GM19240 (cell line): ENCODE results near the gene KPNA2.
"Not testable (repeated sequence)": the region's sequence is repeated elsewhere in the genome, so short reads cannot be mapped to it uniquely, and the experiment has no call there.

Experiments
- DNase-seq: peaks from one replicate; pipeline ENCODE4 v3.0.0; 2011; ENCODE audit warnings: low spot score; ENCODE audit not compliant: insufficient read length

KPNA2 gene

DNA sequence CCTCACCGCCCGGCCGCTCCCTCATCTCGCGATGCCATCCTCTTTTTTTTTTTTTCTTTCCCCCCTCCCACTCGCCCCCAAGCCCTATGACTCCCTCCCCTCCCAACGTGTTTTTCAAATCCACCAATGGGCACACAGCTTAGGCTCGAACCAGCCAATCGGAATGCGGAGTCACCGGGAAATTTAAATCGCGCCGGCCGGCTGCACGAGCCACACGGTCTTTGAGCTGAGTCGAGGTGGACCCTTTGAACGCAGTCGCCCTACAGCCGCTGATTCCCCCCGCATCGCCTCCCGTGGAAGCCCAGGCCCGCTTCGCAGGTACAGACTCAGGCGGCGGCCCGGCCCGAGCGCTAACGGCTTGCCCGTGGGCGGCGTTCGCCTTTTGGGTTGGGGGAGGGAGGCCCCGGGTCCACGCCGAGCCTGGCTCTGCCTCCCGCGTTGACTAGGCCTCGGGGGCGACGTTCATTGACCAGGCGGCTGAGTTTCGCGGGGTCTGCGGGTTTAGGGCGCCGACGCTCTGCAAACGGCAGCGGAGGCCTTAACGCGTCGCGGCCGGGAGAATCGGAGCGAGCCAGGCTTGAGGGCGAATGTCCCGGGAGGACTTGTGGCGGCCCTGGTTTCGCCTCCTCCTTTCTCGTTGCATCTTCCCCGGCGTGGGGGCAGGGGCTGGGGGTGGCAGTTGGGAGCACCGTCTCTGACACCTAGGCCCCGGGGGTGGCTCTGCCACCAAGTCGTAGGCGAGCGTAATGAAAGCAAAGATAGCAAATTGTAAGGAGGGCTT, at the start of gene KPNA2:
Gene KPNA2, plus strand, starts transcription at position 213 of the 781 bp plus-strand sequence. CDS start 1,398 bp downstream, outside the sequence.
- DNase-seq: peak; percentile 96

DNA sequence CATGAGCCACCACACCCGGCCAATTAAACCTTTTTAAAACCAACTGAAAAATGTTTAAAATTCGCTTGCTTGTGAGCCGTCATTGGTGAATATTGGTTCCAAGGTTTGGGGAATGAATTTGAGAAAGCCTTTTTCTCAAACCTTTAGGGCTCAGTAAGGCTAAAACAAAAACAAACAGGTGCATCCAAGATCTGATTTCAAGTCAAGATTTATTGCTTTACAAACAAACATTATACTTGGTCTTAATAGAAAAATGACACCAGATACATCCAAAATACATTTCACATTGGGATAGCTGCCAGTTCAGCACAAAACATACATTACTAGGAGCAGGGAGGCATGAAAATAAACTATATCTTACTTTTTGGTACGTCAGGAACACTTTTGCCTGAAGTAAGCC, 44.6 kb upstream of the KPNA2 start:
- no peak for DNase-seq

DNA sequence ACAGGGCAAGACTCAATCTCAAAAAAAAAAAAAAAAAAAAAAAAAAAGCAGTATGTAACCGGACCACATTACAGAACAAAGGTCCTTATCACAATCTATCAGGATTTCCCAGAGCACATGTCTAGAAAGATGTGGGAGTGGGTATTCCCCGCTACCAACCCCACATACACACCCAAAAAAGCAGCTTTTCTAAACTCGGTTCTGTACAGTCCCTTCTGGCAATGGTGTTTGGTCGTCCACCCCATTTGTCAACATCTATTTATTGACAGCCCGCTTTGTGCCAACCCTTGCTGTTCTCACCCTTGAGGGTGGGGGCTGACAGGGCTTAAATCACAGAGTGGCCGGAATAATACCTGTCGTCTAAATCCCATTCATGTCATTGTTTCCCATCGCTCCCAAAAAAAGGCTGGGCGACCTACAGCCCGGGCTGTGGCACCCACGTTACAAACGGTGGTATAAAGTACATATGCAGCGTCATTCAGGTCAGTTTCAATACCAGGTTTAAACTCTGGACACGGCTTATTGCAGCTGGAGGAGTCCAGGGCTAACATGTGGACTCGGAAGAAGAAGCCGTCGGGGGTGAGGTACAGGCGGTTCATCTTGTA, 42.9 kb upstream of the KPNA2 start:
- no peak for DNase-seq

DNA sequence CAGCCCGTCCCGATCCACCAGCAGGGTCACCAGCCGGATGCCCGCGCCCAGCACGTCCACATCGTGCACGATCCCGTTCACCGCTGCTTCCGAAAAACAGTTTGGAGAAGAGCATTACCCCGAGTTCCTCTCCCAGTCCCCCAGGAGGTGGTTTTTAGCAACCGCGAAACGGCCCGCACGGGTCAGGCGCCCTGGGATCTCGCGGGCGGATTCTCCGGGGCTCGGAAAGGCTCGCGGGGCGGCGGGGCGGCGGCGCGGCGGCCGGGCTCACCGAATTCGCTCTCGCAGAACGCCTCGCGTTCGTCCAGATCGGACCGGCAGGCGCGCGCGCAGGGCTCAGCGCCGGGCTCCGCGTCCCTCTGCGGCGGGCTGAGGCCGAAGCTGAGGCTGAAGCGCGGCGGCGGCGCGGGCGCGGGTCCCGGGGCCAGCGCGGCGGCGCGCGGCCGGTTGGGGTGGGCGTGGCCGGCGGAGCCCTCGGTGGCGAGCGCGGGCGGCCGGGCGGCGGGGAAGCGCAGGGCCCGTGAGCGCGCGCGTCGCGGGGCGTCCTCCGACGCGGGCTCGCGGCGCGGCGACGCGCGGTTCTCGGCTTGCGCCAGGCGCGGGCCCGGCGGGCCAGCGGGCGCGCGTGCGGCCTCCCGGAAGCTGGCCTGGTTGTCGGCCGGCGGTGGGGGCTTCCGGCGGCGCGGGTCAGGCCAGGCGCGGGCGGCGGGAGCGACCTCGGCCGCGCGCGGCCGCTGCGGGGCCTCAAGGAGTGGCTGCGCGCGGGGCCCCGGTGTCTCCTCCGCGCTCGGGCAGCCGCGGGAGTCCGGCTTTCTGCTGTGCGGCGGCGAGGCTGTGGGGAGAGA, 42.2 kb upstream of the KPNA2 start:
- peak; percentile 83 for DNase-seq

DNA sequence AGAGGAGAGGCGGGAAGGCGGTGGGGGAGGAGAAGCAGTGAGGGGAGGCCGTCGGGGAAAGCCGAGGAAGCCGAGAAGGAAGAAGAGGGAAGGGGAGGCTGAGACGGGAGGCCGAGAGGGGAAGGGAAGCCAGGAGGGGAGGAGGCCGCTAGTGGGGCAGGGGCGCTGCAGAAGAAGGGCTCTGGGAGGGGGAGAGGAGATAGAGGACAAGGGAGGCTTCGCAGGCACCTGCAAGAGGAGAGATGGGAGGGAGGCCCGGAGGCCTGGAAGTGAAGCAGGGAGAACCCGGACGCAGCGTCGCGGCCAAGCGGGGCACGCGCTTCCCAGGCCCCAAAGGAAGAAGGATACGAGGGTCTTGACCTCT, 41.6 kb upstream of the KPNA2 start:
- DNase-seq: peak; percentile 23

DNA sequence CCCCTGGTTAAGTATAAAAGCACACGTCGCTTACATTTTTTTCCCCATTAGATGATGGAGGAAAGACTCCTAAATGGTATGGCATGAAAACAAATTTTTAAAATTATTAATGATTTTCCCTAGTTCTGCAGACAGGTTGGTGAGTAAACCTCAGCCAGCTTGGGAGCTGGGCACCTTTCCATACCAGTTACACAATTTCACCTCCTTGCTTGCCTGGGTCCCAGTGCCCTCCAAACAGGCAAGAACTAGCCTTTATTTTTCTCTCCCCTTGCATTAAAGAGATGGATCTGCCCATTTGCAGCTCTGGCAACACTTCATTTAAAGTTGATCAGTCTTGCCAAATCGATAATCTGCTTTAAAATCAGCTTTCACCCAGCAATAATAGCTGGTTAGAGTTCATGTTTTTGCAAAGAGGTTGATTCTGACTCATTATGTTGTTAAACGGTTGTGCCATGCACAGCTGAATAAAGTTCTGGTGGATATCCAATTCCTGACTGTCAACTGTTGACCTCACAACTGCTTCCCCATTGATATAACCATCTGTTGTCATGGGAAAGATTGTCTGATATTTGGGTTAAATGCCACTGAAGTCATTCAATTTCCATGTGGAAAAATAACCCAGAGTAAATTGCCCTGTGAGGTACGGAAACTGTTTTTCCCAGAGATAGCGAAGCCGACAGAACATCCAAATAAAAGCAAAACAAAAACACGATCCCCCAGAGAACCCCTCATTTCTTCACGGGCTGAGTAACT, 40.5 kb upstream of the KPNA2 start:
- no peak for DNase-seq

DNA sequence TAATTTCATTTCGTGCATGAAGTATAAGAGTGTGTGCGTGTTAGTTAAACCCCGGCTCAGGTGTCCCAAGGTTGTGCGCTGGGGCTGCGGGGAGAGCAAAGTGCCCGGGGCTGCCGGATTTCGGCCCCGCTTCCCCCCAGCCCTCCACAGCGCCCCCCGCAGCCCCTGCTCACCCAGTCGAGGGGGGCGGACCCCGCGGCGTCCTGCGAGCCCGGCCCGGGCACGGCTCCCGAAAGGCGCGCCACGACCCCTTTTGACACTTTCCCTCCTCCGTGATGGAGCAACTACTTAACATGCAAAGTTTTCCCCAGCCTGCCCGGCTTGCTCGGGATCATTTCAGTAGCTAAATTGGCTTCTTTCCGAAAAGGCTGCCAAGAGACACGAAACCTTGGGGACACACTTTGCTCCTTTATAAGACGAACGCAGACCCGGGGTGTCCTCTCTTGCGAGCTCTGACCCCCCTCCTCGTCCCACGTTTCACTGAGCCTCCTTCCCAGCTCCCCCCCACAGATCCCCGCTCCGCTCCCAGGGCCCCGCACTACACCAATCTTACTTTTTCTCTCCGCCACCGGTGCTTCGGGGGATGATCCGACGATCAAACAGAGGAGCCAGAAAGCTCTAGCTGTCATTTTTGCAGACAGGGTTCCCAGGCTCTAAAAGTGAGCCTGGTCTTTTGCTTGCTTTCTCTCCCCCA, 39.8 kb upstream of the KPNA2 start:
- DNase-seq: no peak

DNA sequence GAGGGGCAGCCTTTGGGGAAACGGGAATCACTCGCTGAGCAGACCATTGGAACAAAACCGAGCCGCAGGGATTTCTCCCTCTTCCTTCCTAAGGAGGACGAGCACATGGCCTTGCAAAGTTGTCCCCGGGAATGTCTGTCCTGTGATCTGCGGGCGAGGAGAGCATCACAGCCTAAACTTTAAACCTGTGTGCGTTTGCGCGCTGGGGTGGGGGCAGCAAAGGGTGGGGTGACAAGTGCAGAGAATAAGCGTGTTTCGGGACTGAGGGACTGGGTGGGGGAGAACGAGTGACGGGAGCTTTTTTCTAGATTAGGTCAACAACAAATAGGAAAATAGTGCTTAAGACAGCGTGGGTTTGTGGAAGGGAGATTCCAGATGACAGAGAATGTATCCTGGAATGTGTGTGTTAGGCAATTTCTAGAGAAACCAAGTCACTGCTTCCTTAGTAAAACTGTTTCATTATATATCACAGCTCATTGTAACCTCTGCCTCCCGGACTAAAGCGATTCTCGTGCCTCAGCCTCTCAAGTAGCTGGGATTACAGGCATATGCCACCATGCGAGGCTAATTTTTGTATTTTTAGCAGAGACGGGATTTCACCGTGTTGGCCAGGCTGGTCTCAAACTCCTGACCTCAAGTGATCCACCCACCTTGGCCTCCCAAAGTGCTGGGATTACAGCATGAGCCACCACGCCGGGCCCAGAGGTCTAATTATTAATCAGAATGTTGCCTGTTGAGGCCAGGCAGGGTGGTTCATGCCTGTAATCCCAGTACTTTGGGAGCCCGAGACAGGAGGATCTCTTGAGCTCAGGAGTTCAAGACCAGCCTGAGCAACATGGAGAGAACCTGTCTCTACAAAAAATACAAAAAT, 39.0 kb upstream of the KPNA2 start, which contains the start of gene C17orf58:
Gene C17orf58, minus strand, starts transcription at position 169 of the 871 bp plus-strand sequence. CDS start 271 bp downstream, outside the sequence.
- not testable (repeated sequence) for DNase-seq

DNA sequence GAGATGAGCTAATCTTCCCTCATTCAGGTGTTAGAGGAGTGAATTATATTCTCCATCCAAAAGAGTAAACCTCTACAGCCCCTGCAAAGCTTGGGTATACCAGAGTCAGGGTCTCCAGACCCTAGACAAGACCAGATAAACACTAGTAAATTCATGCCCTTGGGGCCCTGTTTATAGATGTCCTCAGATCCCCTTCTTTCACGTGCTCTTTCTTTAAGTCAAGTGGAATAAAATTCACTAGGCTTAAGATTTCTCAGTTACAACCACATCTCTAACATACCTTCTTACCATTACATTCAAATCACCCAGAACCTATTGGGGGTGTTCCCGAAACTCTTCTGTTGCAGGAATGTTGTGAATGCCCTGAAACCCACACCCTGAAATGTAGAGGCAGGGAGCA, 37.1 kb upstream of the KPNA2 start:
- DNase-seq: no peak

DNA sequence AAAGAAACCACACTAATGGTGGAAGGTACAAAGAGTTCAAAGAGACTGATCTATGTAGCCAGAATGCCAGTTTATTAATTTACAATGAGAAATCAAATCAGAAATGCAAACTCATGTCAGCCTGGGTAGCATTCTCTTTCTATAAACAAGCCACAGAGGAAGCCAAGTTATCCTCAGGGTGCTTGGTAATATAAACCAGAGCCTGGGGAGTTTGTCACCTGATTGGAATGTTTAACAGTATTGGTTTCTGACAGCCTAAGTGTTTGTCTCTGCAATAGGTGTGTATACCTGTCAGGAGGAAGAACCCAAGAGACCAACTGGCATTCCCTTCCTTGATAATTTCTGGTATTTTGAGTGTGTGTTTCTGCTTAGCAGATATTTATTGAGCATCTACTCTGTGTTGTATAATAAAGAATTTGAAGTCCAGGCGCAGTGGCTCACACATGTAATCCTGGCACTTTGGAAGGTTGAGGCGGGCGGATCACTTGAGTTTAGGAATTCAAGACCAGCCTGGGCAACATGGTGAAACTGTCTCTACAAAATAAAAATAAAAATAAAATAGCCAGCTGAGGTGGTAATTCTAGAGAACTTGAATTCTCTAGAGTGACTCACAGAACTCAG, 36.1 kb upstream of the KPNA2 start:
- no peak for DNase-seq

DNA sequence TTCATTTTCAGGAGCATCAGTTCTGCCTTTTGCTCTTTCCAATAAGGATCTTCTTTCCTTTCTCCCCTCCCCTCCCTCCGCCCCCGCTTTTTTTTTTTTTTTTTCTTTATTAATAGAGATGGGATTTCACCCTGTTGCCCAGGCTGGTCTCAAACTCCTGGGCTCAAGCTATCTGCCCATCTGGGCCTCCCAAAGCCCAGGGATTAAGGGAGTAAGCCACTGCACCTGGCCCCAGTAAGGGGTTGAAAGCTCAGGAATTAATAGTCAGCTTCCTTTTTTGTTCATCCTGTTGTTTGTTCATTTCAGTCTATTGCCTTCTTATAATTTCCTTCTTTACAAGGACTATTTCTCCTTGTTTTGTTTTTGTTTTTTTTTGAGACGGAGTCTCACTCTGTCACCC, 31.3 kb upstream of the KPNA2 start:
- DNase-seq: no peak

DNA sequence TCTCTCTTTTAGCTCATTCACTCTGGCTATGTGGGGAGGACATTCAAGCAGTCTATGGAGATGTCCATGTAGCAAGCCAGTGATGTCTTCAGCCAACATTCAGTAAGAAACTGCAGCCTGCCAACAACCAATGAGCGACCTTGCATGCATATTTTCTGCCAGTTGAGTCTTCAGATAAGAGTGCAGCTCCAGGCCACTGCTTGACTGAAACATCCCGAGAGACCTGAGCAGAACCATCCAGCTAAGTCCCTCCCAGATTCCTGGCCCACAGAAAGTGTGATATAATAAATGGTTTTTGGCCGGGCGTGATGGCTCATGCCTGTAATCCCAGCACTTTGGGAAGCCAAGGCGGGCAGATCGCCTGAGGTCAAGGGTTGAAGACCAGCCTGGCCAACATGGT, 28.7 kb upstream of the KPNA2 start:
- no peak for DNase-seq

DNA sequence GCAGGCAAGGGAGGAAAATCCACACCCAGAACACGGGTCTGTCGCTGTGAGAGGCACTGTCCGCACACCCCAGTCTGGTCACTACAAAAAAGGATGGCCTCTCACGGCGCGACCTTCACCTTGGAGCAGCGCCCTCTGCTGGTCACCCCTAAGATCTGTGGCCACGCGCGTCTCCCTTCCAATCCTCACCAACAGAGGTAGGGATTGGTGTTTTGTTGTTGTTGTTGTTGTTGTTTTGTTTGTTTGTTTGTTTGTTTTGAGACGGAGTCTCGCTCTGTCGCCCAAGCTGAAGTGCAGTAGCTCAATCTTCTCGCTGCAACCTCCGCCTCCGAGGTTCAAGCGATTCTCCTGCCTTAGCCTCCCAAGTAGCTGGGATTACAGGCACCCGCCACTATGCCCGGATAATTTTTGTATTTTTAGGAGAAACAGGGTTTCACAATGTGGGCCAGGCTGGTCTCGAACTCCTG, 24.3 kb upstream of the KPNA2 start:
- no peak for DNase-seq

DNA sequence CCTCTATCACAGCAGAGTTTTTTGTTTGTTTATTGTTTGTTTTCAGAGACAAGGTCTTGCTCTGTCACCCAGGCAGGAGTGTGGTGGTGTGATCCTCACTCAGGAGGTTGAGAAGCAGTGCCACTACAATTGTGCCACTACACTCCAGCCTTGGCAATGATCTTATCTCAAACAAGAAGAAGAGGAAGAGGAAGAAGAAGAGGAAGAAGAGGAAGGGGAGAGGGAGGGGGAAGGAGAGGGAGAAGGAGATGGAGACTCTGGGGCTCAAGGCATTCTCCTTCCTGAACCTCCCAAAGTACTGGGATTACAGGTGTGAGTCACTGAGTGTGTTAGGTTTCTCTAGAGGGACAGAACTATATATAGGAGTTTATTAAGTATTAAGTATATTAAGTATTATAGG, 22.1 kb upstream of the KPNA2 start:
- no peak for DNase-seq

DNA sequence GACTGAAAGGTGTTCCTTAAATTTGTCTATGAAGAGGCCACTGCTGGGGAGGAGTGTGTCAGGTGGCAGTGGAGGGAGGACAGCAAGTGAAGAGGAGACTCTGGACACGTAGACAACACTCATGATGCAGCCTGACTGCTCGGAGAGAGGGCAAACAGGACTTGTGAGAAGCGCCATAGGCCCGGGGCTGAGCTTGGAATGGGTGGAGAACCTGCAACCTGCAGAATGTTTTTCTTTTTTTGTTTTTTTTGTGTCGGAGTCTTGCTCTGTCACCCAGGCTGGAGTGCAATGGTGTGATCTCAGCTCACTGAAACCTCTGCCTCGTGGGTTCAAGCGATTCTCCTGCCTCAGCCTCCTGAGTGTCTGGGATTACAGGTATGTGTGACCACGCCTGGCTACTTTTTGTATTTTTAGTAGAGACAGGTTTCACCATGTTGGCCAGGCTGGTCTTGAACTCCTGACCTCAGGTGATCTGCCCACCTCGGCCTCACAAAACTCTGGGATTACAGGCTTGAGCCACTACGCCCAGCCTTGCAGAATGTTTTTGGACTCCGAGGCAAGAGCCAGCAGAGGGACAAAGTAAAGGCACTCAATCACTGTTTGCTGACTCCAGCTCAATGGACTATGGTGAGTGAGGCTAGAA, 20.3 kb upstream of the KPNA2 start:
- DNase-seq: no peak

DNA sequence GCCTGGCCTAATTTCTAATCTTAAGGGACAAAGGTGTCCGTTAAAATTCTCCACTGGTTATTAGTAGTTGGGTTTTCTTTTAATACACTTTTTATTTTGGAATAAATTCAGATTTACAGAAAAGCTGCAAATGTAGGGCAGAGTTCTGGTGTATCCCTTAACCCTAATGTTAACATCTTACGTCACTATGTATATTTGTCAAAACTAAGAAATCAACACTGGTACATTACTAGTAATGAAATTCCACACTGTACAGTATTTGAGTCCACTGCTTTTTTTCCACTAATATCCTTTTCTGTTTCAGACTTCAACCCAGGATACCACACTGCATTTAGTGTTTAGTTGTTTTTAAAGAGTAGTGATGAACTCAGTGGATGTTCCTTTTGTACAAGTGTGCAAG, 18.7 kb upstream of the KPNA2 start:
- DNase-seq: no peak

DNA sequence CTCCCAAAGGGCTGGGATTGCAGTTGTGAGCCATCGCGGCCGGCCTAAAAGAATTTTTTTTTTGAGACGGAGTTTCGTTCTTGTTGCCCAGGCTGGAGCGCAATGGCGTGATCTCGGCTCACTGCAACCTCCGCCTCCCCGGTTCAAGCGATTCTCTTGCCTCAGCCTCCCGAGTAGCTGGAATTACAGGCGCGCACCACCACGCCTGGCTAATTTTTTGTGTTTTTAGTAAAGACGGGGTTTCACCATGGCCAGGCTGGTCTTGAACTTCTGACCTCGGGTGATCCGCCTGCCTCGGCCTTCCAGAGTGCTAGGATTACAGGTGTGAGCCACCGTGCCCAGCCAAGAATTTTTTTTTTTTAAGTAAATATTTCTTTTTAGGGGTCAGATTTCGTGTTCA, 17.0 kb upstream of the KPNA2 start:
- not testable (repeated sequence) for DNase-seq

DNA sequence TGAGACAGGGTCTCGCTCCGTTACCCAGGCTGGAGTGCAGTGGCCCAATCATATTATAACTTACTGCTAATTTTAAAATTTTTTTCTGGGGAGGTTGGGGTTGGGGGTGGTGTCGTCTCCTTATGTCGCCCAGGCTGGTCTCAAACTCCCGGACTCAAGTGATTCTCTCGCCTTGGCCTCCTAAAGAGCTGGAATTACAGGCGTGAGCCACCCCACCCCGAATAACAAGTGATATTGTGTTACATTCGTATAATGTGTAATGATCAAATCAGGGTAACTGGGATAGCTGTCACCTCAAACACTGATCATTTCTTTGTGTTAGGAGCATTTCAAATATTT, 16.2 kb upstream of the KPNA2 start:
- no peak for DNase-seq
